Right kidney (tissue), 1 donor: ENCODE results near the gene NR1I3.
"Not testable (repeated sequence)": the region's sequence is repeated elsewhere in the genome, so short reads cannot be mapped to it uniquely, and the experiment has no call there.

Experiments
- DNase-seq: peaks from one replicate; pipeline ENCODE4 v3.0.0-alpha.2; 2016

The NR1I3 gene

GRCh38 chr1:161250829-161251228 lies 12.8 kb upstream of the NR1I3 start:
- DNase-seq, result no peak

- DNase-seq, result not testable (repeated sequence)
These were observed 12.1 kb upstream of the NR1I3 start for GRCh38 chr1:161250100-161250499.

- no peak for DNase-seq
These were observed 6.9 kb upstream of the NR1I3 start for GRCh38 chr1:161244888-161245287.

- no peak for DNase-seq
These were observed 4.3 kb upstream of the NR1I3 start for GRCh38 chr1:161242313-161242712.

- no peak for DNase-seq
These were observed 3.7 kb upstream of the NR1I3 start for GRCh38 chr1:161241682-161242081.

- no peak for DNase-seq
These were observed 1.8 kb downstream of the NR1I3 start for GRCh38 chr1:161235957-161236775.

- no peak for DNase-seq
These were observed 4.9 kb downstream of the NR1I3 start for GRCh38 chr1:161233102-161233501.

- no peak for DNase-seq
These were observed 7.2 kb downstream of the NR1I3 start for GRCh38 chr1:161230762-161231161.

- no peak for DNase-seq
These were observed 8.1 kb downstream of the NR1I3 start for GRCh38 chr1:161229896-161230295.

- no peak for DNase-seq
These were observed 10.0 kb downstream of the NR1I3 start for GRCh38 chr1:161228032-161228431.

GRCh38 chr1:161227196-161227871 lies 10.7 kb downstream of the NR1I3 start:
- DNase-seq, result peak; percentile 72

GRCh38 chr1:161226759-161227158 lies 11.2 kb downstream of the NR1I3 start:
- no peak for DNase-seq

GRCh38 chr1:161226320-161226711 lies 11.7 kb downstream of the NR1I3 start:
- no peak for DNase-seq

GRCh38 chr1:161225534-161226319 lies 12.3 kb downstream of the NR1I3 start, which contains the start of gene TOMM40L:
TSS of gene TOMM40L (plus strand) at chr1:161226060. CDS start at chr1:161226490, 430 bp downstream.
- peak; percentile 76 for DNase-seq

GRCh38 chr1:161225178-161225533 lies 12.8 kb downstream of the NR1I3 start:
- no peak for DNase-seq

GRCh38 chr1:161224695-161225087 lies 13.3 kb downstream of the NR1I3 start:
- DNase-seq, result not testable (repeated sequence)

GRCh38 chr1:161223805-161224694 lies 14.0 kb downstream of the NR1I3 start:
- no peak for DNase-seq

GRCh38 chr1:161222175-161223019 lies 15.6 kb downstream of the NR1I3 start:
- DNase-seq, result no peak

GRCh38 chr1:161220002-161220401 lies 18.0 kb downstream of the NR1I3 start:
- DNase-seq, result no peak

GRCh38 chr1:161219078-161219892 lies 18.7 kb downstream of the NR1I3 start:
- DNase-seq, result no peak
